T-helper 1 cell (primary cell): ENCODE data around the gene ANTXRL.
A peak's percentile ranks its signal among the peaks of the same experiment; 100 is the strongest.
"Not testable (repeated sequence)": the region's sequence is repeated elsewhere in the genome, so short reads cannot be mapped to it uniquely, and the experiment has no call there.

Experiments
- DNase-seq, 5 donors: peaks; one replicate each; pipeline ENCODE4 v3.0.0-alpha.2; 2012 to 2020

The ANTXRL gene

GRCh38 chr10:46254467-46254866, 32.3 kb upstream of the ANTXRL start:
- DNase-seq: no peak

- not testable (repeated sequence) for DNase-seq
These were observed 31.6 kb upstream of the ANTXRL start for GRCh38 chr10:46255210-46255609.

GRCh38 chr10:46255801-46256747, 30.7 kb upstream of the ANTXRL start:
- peak in 2 of 5 donors; percentile 25 to 31 for DNase-seq

- no peak for DNase-seq
These were observed 29.7 kb upstream of the ANTXRL start for GRCh38 chr10:46257099-46257498.

- DNase-seq: not testable (repeated sequence)
These were observed 23.8 kb upstream of the ANTXRL start for GRCh38 chr10:46262906-46263560.

GRCh38 chr10:46263831-46264268, 22.9 kb upstream of the ANTXRL start:
- no peak for DNase-seq

GRCh38 chr10:46264336-46264735, 22.5 kb upstream of the ANTXRL start:
- no peak for DNase-seq

- no peak for DNase-seq
These were observed 21.9 kb upstream of the ANTXRL start for GRCh38 chr10:46264737-46265368.

GRCh38 chr10:46265566-46266305, 21.1 kb upstream of the ANTXRL start:
- DNase-seq: not testable (repeated sequence)

- DNase-seq: no peak
These were observed 20.4 kb upstream of the ANTXRL start for GRCh38 chr10:46266306-46266985.

- DNase-seq: no peak
These were observed 19.4 kb upstream of the ANTXRL start for GRCh38 chr10:46267132-46267985.

GRCh38 chr10:46268076-46268881, 18.5 kb upstream of the ANTXRL start:
- peak in 3 of 5 donors; percentile 26 to 86 (median 44) for DNase-seq

GRCh38 chr10:46269554-46270053, 17.2 kb upstream of the ANTXRL start:
- peak in 2 of 5 donors; percentile 26 to 76 for DNase-seq

- DNase-seq: no peak
These were observed 16.5 kb upstream of the ANTXRL start for GRCh38 chr10:46270086-46270811.

GRCh38 chr10:46270963-46271530, 15.8 kb upstream of the ANTXRL start:
- not testable (repeated sequence) for DNase-seq

- peak in 1 of 5 donors; percentile 48 for DNase-seq
These were observed 14.8 kb upstream of the ANTXRL start for GRCh38 chr10:46271795-46272499.

GRCh38 chr10:46272863-46273415, 13.9 kb upstream of the ANTXRL start:
- no peak for DNase-seq
